Measurements from ENCODE around the gene BCAS1.

The BCAS1 gene

GRCh38 chr20:54111460-54111859, 41.1 kb upstream of the BCAS1 start:
- Histone ChIP-seq H3K4ac (ENCODE audit: low read depth, low read length) (no peak overlapping the region), H3K27me3 (ENCODE audit: insufficient read depth, low read length) (no peaks in the 10 kb centered on the region), H3K23ac (ENCODE audit: low read length) (no peak overlapping the region), H3K4me1 (ENCODE audit: control insufficient read depth in 1 of 2, insufficient read depth in 2 of 2, low read length in 2 of 2) (peaks cover 0 to 2% of the 10 kb centered on the region in 2 experiments), H2BK120ac (ENCODE audit: insufficient read depth, low read length, poor library complexity) (no peak overlapping the region), H2AK5ac (ENCODE audit: low read length) (no peak overlapping the region), H3K4me2 (ENCODE audit: low read length) (no peak overlapping the region), H2AFZ (ENCODE audit: insufficient read depth, low read length, poor library complexity) (no peak overlapping the region), H4K12ac (ENCODE audit: low read depth, low read length) (no peak overlapping the region), H3K9me3 (ENCODE audit: insufficient read depth, low read depth, low read length) (no peaks in the 10 kb centered on the region), H4K8ac (ENCODE audit: low read depth, low read length) (no peak overlapping the region), H3K9ac (ENCODE audit: low read length) (no peak overlapping the region), H3K79me2 (ENCODE audit: control insufficient read depth, insufficient read depth, low read length, poor library complexity) (no peaks in the 10 kb centered on the region), H3K18ac (ENCODE audit: low read length) (no peak overlapping the region), H2BK5ac (ENCODE audit: low read depth, low read length, poor library complexity) (no peak overlapping the region), H3K27ac (ENCODE audit: low read depth, low read length) (no peak overlapping the region), H4K91ac (ENCODE audit: low read depth, low read length) (no peak overlapping the region), H2BK12ac (ENCODE audit: low read length) (no peak overlapping the region), H3K36me3 (ENCODE audit: control insufficient read depth in 1 of 2, insufficient read depth in 2 of 2, low read length in 2 of 2) (no peaks in the 10 kb centered on the region), H3K79me1 (ENCODE audit: low read length) (no peaks in the 10 kb centered on the region), H3K14ac (ENCODE audit: low read length) (no peak overlapping the region), H3K4me3 (ENCODE audit: low read depth, low read length) (no peak overlapping the region)
- WGBS (ENCODE audit: extremely low coverage, insufficient coverage, insufficient read length) = no CpG with 5 or more reads among the region's 2 CpGs
- DNase-seq = no peak

DNA sequence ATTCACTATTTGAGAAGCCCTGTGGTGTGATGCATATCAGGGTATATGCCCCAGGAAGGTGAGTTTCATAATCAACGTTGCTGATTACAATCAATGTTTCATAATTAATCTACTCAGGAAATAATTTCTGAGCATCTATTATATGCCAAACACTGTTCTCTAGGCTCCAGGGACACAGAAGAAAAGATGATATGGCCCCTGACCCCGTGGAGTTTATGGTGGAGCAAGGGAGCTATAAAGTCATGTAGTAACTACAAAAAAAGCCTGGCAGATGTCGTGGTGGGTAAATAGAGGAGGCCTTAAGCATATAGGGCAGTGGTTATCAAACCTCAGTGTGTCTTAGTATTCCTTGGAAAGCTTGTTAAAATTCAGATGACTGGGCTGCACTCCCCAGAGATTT, 40.1 kb upstream of the BCAS1 start:
- H2BK5ac ChIP-seq (ENCODE audit: low read depth, low read length, poor library complexity) = no peak overlapping the region
- no peak overlapping the region for H2AK5ac ChIP-seq (ENCODE audit: low read length)
- H2BK12ac ChIP-seq (ENCODE audit: low read length) = no peak overlapping the region
- no peak overlapping the region for H3K4me2 ChIP-seq (ENCODE audit: low read length)
- no peak overlapping the region for H3K4ac ChIP-seq (ENCODE audit: low read depth, low read length)
- no peak overlapping the region for H2AFZ ChIP-seq (ENCODE audit: insufficient read depth, low read length, poor library complexity)
- H3K4me1 ChIP-seq (ENCODE audit: control insufficient read depth in 1 of 2, insufficient read depth in 2 of 2, low read length in 2 of 2) = peaks cover 0 to 2% of the 10 kb centered on the region in 2 experiments
- H3K27me3 ChIP-seq (ENCODE audit: insufficient read depth, low read length) = no peaks in the 10 kb centered on the region
- no peak overlapping the region for H4K12ac ChIP-seq (ENCODE audit: low read depth, low read length)
- no peak overlapping the region for H3K18ac ChIP-seq (ENCODE audit: low read length)
- H3K14ac ChIP-seq (ENCODE audit: low read length) = no peak overlapping the region
- H3K27ac ChIP-seq (ENCODE audit: low read depth, low read length) = no peak overlapping the region
- no peaks in the 10 kb centered on the region for H3K36me3 ChIP-seq (ENCODE audit: control insufficient read depth in 1 of 2, insufficient read depth in 2 of 2, low read length in 2 of 2)
- no peak overlapping the region for H3K23ac ChIP-seq (ENCODE audit: low read length)
- no peak overlapping the region for H4K8ac ChIP-seq (ENCODE audit: low read depth, low read length)
- no peak overlapping the region for H3K9ac ChIP-seq (ENCODE audit: low read length)
- no peak overlapping the region for H4K91ac ChIP-seq (ENCODE audit: low read depth, low read length)
- peaks cover 2% of the 10 kb centered on the region for H3K79me1 ChIP-seq (ENCODE audit: low read length)
- WGBS (ENCODE audit: extremely low coverage, insufficient coverage, insufficient read length) = no CpG with 5 or more reads among the region's 3 CpGs
- no peaks in the 10 kb centered on the region for H3K9me3 ChIP-seq (ENCODE audit: insufficient read depth, low read depth, low read length)
- no peaks in the 10 kb centered on the region for H3K79me2 ChIP-seq (ENCODE audit: control insufficient read depth, insufficient read depth, low read length, poor library complexity)
- H2BK120ac ChIP-seq (ENCODE audit: insufficient read depth, low read length, poor library complexity) = no peak overlapping the region
- DNase-seq = no peak
- no peak overlapping the region for H3K4me3 ChIP-seq (ENCODE audit: low read depth, low read length)

GRCh38 chr20:54110041-54110440, 39.6 kb upstream of the BCAS1 start:
- H4K91ac ChIP-seq (ENCODE audit: low read depth, low read length) = no peak overlapping the region
- no peak overlapping the region for H2BK5ac ChIP-seq (ENCODE audit: low read depth, low read length, poor library complexity)
- no peak overlapping the region for H4K8ac ChIP-seq (ENCODE audit: low read depth, low read length)
- H3K4ac ChIP-seq (ENCODE audit: low read depth, low read length) = no peak overlapping the region
- no peak overlapping the region for H3K4me3 ChIP-seq (ENCODE audit: low read depth, low read length)
- H3K27me3 ChIP-seq (ENCODE audit: insufficient read depth, low read length) = no peaks in the 10 kb centered on the region
- H3K9ac ChIP-seq (ENCODE audit: low read length) = no peak overlapping the region
- no peak overlapping the region for H3K27ac ChIP-seq (ENCODE audit: low read depth, low read length)
- peaks cover 2% of the 10 kb centered on the region for H3K79me1 ChIP-seq (ENCODE audit: low read length)
- no peak overlapping the region for H2BK120ac ChIP-seq (ENCODE audit: insufficient read depth, low read length, poor library complexity)
- no peaks in the 10 kb centered on the region for H3K9me3 ChIP-seq (ENCODE audit: insufficient read depth, low read depth, low read length)
- H3K14ac ChIP-seq (ENCODE audit: low read length) = no peak overlapping the region
- H2BK12ac ChIP-seq (ENCODE audit: low read length) = no peak overlapping the region
- H4K12ac ChIP-seq (ENCODE audit: low read depth, low read length) = no peak overlapping the region
- H3K18ac ChIP-seq (ENCODE audit: low read length) = no peak overlapping the region
- no peaks in the 10 kb centered on the region for H3K79me2 ChIP-seq (ENCODE audit: control insufficient read depth, insufficient read depth, low read length, poor library complexity)
- peaks cover 0 to 2% of the 10 kb centered on the region in 2 experiments for H3K4me1 ChIP-seq (ENCODE audit: control insufficient read depth in 1 of 2, insufficient read depth in 2 of 2, low read length in 2 of 2)
- no peaks in the 10 kb centered on the region for H3K36me3 ChIP-seq (ENCODE audit: control insufficient read depth in 1 of 2, insufficient read depth in 2 of 2, low read length in 2 of 2)
- no peak for DNase-seq
- no peak overlapping the region for H3K4me2 ChIP-seq (ENCODE audit: low read length)
- no peak overlapping the region for H3K23ac ChIP-seq (ENCODE audit: low read length)
- no peak overlapping the region for H2AK5ac ChIP-seq (ENCODE audit: low read length)
- no peak overlapping the region for H2AFZ ChIP-seq (ENCODE audit: insufficient read depth, low read length, poor library complexity)

GRCh38 chr20:54108817-54109216, 38.4 kb upstream of the BCAS1 start:
- H2BK120ac ChIP-seq (ENCODE audit: insufficient read depth, low read length, poor library complexity) = no peak overlapping the region
- H3K23ac ChIP-seq (ENCODE audit: low read length) = no peak overlapping the region
- no peak overlapping the region for H3K14ac ChIP-seq (ENCODE audit: low read length)
- no peak overlapping the region for H2BK5ac ChIP-seq (ENCODE audit: low read depth, low read length, poor library complexity)
- no peak overlapping the region for H2AFZ ChIP-seq (ENCODE audit: insufficient read depth, low read length, poor library complexity)
- no peak for DNase-seq
- H4K8ac ChIP-seq (ENCODE audit: low read depth, low read length) = no peak overlapping the region
- H2BK12ac ChIP-seq (ENCODE audit: low read length) = no peak overlapping the region
- no peaks in the 10 kb centered on the region for H3K36me3 ChIP-seq (ENCODE audit: control insufficient read depth in 1 of 2, insufficient read depth in 2 of 2, low read length in 2 of 2)
- no CpG with 5 or more reads among the region's 1 CpG for WGBS (ENCODE audit: extremely low coverage, insufficient coverage, insufficient read length)
- no peak overlapping the region for H3K4me2 ChIP-seq (ENCODE audit: low read length)
- peaks cover 0 to 2% of the 10 kb centered on the region in 2 experiments for H3K4me1 ChIP-seq (ENCODE audit: control insufficient read depth in 1 of 2, insufficient read depth in 2 of 2, low read length in 2 of 2)
- no peaks in the 10 kb centered on the region for H3K9me3 ChIP-seq (ENCODE audit: insufficient read depth, low read depth, low read length)
- H3K27ac ChIP-seq (ENCODE audit: low read depth, low read length) = no peak overlapping the region
- no peak overlapping the region for H4K12ac ChIP-seq (ENCODE audit: low read depth, low read length)
- H3K18ac ChIP-seq (ENCODE audit: low read length) = no peak overlapping the region
- no peak overlapping the region for H4K91ac ChIP-seq (ENCODE audit: low read depth, low read length)
- peaks cover 2% of the 10 kb centered on the region for H3K79me1 ChIP-seq (ENCODE audit: low read length)
- H3K27me3 ChIP-seq (ENCODE audit: insufficient read depth, low read length) = no peaks in the 10 kb centered on the region
- no peak overlapping the region for H3K4me3 ChIP-seq (ENCODE audit: low read depth, low read length)
- H3K9ac ChIP-seq (ENCODE audit: low read length) = no peak overlapping the region
- no peak overlapping the region for H2AK5ac ChIP-seq (ENCODE audit: low read length)
- no peaks in the 10 kb centered on the region for H3K79me2 ChIP-seq (ENCODE audit: control insufficient read depth, insufficient read depth, low read length, poor library complexity)
- no peak overlapping the region for H3K4ac ChIP-seq (ENCODE audit: low read depth, low read length)

- peak in 1 of 2 donors; percentile 60 for DNase-seq
Observed at GRCh38 chr20:54108326-54108642, 37.9 kb upstream of the BCAS1 start.

More at GRCh38 chr20:54108326-54108642, 37.9 kb upstream of the BCAS1 start:
- Histone ChIP-seq H3K9ac (ENCODE audit: low read length) (no peak overlapping the region), H3K9me3 (ENCODE audit: insufficient read depth, low read depth, low read length) (no peaks in the 10 kb centered on the region), H3K4me2 (ENCODE audit: low read length) (no peak overlapping the region), H3K27me3 (ENCODE audit: insufficient read depth, low read length) (no peaks in the 10 kb centered on the region), H4K91ac (ENCODE audit: low read depth, low read length) (no peak overlapping the region), H3K14ac (ENCODE audit: low read length) (no peak overlapping the region), H4K12ac (ENCODE audit: low read depth, low read length) (no peak overlapping the region), H3K18ac (ENCODE audit: low read length) (no peak overlapping the region), H3K36me3 (ENCODE audit: control insufficient read depth in 1 of 2, insufficient read depth in 2 of 2, low read length in 2 of 2) (no peaks in the 10 kb centered on the region), H4K8ac (ENCODE audit: low read depth, low read length) (no peak overlapping the region), H2AFZ (ENCODE audit: insufficient read depth, low read length, poor library complexity) (no peak overlapping the region), H2BK12ac (ENCODE audit: low read length) (no peak overlapping the region), H3K4me3 (ENCODE audit: low read depth, low read length) (no peak overlapping the region), H2AK5ac (ENCODE audit: low read length) (no peak overlapping the region), H3K27ac (ENCODE audit: low read depth, low read length) (no peak overlapping the region), H2BK120ac (ENCODE audit: insufficient read depth, low read length, poor library complexity) (no peak overlapping the region), H3K4me1 (ENCODE audit: control insufficient read depth in 1 of 2, insufficient read depth in 2 of 2, low read length in 2 of 2) (peaks cover 0 to 2% of the 10 kb centered on the region in 2 experiments), H3K4ac (ENCODE audit: low read depth, low read length) (no peak overlapping the region), H3K23ac (ENCODE audit: low read length) (no peak overlapping the region), H3K79me2 (ENCODE audit: control insufficient read depth, insufficient read depth, low read length, poor library complexity) (no peaks in the 10 kb centered on the region), H3K79me1 (ENCODE audit: low read length) (peaks cover 2% of the 10 kb centered on the region), H2BK5ac (ENCODE audit: low read depth, low read length, poor library complexity) (no peak overlapping the region)

All from trophoblast cell (in vitro differentiated cells and primary cell).